Suprapubic skin (tissue), 2 donors: ENCODE data around the gene HERC3.

Experiments
- EP300 ChIP-seq: sonication (generic); formaldehyde crosslinking; IDR thresholded peaks from one replicate; pipeline ENCODE4 v1.6.1; 2017; ENCODE audit warnings: antibody characterized with exemption
- POLR2A ChIP-seq, 2 donors: fragments of 450-650 bp; IDR thresholded peaks; one replicate each; pipeline ENCODE4 v1.6.1; 2017; ENCODE audit warnings: antibody characterized with exemption in 2 of 2, mild to moderate bottlenecking in 2 of 2, moderate library complexity in 2 of 2

- no peak for TF ChIP-seq POLR2A (IDR thresholded peaks at IDR 0.05)
- TF ChIP-seq EP300: no peak
Measured at GRCh38 chr4:88742561-88742960, 150.3 kb downstream of the HERC3 start.
